ENCODE results near the gene SCAPER. TPM values are rescaled to one million over a fixed set of nuclear protein-coding genes. Genes with fewer than 3 reads are reported as not detected.

The SCAPER gene
- total RNA-seq, 1 experiment from 2014 or later, result 15.3 TPM

DNA sequence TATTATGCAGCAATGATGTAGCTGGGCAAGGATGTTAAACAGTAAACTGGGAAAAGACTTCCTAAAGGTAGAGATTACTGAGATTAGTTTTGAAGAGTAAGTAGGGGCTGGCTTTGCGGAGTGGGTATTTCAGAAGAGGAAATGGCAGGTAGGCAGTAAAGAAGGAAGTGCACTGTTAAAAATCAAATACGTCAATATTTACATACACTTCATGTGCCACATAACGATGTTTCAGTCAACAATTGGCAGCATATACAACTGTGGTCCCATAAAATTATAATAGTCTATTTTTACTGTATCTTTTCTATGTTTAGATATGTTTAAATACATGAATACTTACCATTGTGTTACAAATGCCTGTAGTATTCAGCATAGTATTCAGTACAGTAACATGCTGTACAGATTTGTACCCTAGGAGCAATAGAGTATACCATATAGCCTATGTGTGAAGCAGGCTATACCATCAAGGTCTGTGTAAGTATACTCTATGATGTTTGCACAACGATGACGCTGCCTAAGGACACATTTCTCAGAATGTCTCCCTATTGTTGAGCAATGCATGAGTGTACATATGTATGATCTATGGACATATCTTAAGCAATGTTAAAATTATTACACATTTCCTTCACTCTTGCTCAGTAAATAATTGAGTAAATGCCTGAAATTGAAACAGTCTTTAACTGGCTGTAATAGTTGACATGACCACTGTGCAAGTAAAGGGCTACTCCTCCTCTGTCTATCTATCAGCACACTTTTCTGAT, 371.9 kb downstream of the SCAPER start:
- Histone ChIP-seq H3K36me3 (ENCODE audit: control insufficient read depth, insufficient read depth, low read length) (no peaks in the 10 kb centered on the region), H3K9me3 (ENCODE audit: control insufficient read depth, insufficient read depth, low read depth, low read length) (no peaks in the 10 kb centered on the region), H3K4me3 (ENCODE audit: low read depth in 2 of 2, low read length in 2 of 2) (no peak overlapping the region), H3K27ac (ENCODE audit: low read length) (no peak overlapping the region), H3K4me1 (ENCODE audit: control insufficient read depth, insufficient read depth, low read length) (no peaks in the 10 kb centered on the region), H3K27me3 (ENCODE audit: control insufficient read depth, insufficient read depth, low read length) (no peaks in the 10 kb centered on the region)
- TF ChIP-seq SIN3A (IDR thresholded peaks at IDR 0.05; ENCODE audit: borderline replicate concordance, insufficient read depth, low read depth, low read length) (no peak), POLR2AphosphoS5 (IDR thresholded peaks at IDR 0.05; ENCODE audit: low read depth, low read length) (no peak), TCF7L2 (IDR thresholded peaks at IDR 0.05; ENCODE audit: low read depth, low read length) (no peak)
- TF ChIP-seq, protein P1, sequence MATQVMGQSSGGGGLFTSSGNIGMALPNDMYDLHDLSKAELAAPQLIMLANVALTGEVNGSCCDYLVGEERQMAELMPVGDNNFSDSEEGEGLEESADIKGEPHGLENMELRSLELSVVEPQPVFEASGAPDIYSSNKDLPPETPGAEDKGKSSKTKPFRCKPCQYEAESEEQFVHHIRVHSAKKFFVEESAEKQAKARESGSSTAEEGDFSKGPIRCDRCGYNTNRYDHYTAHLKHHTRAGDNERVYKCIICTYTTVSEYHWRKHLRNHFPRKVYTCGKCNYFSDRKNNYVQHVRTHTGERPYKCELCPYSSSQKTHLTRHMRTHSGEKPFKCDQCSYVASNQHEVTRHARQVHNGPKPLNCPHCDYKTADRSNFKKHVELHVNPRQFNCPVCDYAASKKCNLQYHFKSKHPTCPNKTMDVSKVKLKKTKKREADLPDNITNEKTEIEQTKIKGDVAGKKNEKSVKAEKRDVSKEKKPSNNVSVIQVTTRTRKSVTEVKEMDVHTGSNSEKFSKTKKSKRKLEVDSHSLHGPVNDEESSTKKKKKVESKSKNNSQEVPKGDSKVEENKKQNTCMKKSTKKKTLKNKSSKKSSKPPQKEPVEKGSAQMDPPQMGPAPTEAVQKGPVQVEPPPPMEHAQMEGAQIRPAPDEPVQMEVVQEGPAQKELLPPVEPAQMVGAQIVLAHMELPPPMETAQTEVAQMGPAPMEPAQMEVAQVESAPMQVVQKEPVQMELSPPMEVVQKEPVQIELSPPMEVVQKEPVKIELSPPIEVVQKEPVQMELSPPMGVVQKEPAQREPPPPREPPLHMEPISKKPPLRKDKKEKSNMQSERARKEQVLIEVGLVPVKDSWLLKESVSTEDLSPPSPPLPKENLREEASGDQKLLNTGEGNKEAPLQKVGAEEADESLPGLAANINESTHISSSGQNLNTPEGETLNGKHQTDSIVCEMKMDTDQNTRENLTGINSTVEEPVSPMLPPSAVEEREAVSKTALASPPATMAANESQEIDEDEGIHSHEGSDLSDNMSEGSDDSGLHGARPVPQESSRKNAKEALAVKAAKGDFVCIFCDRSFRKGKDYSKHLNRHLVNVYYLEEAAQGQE (IDR thresholded peaks at IDR 0.05; ENCODE audit: insufficient read depth in 1 of 2, low read depth in 2 of 2, low read length in 1 of 2), result no peak
- TF ChIP-seq, protein P2, sequence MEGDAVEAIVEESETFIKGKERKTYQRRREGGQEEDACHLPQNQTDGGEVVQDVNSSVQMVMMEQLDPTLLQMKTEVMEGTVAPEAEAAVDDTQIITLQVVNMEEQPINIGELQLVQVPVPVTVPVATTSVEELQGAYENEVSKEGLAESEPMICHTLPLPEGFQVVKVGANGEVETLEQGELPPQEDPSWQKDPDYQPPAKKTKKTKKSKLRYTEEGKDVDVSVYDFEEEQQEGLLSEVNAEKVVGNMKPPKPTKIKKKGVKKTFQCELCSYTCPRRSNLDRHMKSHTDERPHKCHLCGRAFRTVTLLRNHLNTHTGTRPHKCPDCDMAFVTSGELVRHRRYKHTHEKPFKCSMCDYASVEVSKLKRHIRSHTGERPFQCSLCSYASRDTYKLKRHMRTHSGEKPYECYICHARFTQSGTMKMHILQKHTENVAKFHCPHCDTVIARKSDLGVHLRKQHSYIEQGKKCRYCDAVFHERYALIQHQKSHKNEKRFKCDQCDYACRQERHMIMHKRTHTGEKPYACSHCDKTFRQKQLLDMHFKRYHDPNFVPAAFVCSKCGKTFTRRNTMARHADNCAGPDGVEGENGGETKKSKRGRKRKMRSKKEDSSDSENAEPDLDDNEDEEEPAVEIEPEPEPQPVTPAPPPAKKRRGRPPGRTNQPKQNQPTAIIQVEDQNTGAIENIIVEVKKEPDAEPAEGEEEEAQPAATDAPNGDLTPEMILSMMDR (IDR thresholded peaks at IDR 0.05), result no peak
- ChIA-PET POLR2A (no interaction called here), CTCF (no interaction called here)
- ATAC-seq (no peak), DNase-seq (ENCODE audit: low read depth, low spot score) (no peak)
- BruUV-seq (replicated peaks), result no TSS peak
- intact Hi-C loops (cut with micrococcal nuclease; ENCODE audit: unreplicated experiment), result no loop called here
- in situ Hi-C loops (cut with HindIII; ENCODE audit: low pct_unique_long_range_greater_than_20kb, low sequenced_read_pairs), result no loop called here

DNA sequence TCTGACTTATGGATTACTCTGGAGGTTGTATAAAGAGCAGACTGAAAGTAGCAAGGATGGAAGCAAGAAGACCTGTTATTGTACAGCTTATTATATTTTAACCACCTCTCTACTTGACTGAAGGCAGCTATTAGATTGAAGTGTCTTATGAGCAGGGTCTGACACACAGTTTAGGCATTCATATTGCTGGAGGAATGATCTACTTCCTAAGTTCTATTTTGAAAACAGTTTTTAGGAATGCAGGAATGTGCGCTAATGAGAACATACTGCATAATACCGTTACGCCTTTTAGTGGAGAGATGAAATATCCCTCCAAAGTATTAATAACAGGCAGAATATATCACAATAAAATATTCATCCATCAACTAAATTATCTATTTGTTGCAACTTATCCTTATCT, 375.2 kb downstream of the SCAPER start:
- TF ChIP-seq, protein P1 (IDR thresholded peaks at IDR 0.05; ENCODE audit: insufficient read depth in 1 of 2, low read depth in 2 of 2, low read length in 1 of 2), result no peak
- TF ChIP-seq POLR2AphosphoS5 (IDR thresholded peaks at IDR 0.05; ENCODE audit: low read depth, low read length) (no peak), SIN3A (IDR thresholded peaks at IDR 0.05; ENCODE audit: borderline replicate concordance, insufficient read depth, low read depth, low read length) (no peak)
- TF ChIP-seq, protein P2 (IDR thresholded peaks at IDR 0.05), result no peak
- no TSS peak for BruUV-seq (replicated peaks)
- Histone ChIP-seq H3K4me3 (ENCODE audit: low read depth in 2 of 2, low read length in 2 of 2) (no peak overlapping the region), H3K27ac (ENCODE audit: low read length) (no peak overlapping the region), H3K4me1 (ENCODE audit: control insufficient read depth, insufficient read depth, low read length) (no peaks in the 10 kb centered on the region), H3K27me3 (ENCODE audit: control insufficient read depth, insufficient read depth, low read length) (no peaks in the 10 kb centered on the region), H3K9me3 (ENCODE audit: control insufficient read depth, insufficient read depth, low read depth, low read length) (no peaks in the 10 kb centered on the region), H3K36me3 (ENCODE audit: control insufficient read depth, insufficient read depth, low read length) (no peaks in the 10 kb centered on the region)
- in situ Hi-C loops (cut with HindIII; ENCODE audit: low pct_unique_long_range_greater_than_20kb, low sequenced_read_pairs) (no loop called here), intact Hi-C loops (cut with micrococcal nuclease; ENCODE audit: unreplicated experiment) (no loop called here)
- ATAC-seq, result no peak
- ChIA-PET POLR2A (no interaction called here), CTCF (no interaction called here)
- no peak for DNase-seq (ENCODE audit: low read depth, low spot score)
